Bone marrow (tissue), 2 donors: ENCODE data around the gene ITPR1.
"Not testable (repeated sequence)": the region's sequence is repeated elsewhere in the genome, so short reads cannot be mapped to it uniquely, and the experiment has no call there.

ENCODE experiments used
- DNase-seq, 2 donors: peaks; one replicate each; lab custom pipeline; 2025; lab: John Stamatoyannopoulos, UW

Gene ITPR1

GRCh38 chr3:4758957-4759656 lies 266.0 kb downstream of the ITPR1 start:
- no peak for DNase-seq

DNA sequence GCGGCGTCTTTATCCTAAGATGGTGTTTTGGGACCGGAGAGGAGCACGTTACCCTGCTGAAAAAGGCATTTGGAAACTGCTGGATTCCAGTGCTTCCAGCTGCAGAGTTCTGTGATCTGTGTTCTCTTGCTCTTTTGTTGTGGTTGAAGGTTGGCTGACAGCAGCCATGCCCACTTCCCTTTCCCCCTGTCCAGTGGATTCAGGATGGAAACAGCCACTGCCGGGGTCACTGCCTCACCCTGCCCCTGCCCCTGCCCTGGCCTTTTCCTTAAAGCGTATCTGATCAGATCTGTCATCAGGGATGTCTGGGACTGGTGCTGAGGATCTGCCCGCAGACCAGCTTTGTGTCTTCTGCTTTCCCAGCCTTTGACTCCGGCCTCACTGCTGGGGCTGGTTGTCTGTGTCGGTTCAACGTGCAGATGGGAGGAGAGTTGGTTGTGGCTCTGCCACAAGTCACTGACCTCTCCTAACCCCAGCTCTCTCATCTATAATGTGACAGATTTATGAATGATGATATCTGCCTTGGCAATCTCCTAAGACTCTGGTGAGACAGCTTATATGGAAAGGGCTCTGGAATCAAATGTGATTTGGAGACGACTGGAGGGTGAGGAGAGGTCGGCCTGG lies 266.7 kb downstream of the ITPR1 start:
- DNase-seq = no peak

DNA sequence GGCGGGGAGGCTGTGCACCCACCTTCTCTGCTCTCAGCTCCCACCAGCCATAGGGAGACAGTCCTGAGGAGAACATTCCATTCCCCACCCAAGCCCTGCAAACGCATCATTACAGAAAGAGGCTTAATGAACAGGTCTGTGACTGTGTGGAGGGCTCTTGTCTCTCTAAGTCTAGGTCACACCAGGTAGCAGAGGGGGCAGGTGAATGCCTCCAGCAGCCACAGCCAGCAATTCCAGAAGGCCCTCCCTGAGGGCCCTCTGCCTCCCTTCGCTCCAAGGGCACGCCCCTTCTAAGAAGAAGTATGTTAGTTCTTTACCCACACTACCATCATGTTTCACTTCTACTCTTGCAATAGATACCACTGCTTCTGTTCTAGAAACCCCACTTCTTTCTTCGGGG lies 268.6 kb downstream of the ITPR1 start:
- DNase-seq = no peak

GRCh38 chr3:4762481-4763230 lies 269.5 kb downstream of the ITPR1 start:
- DNase-seq = not testable (repeated sequence)

DNA sequence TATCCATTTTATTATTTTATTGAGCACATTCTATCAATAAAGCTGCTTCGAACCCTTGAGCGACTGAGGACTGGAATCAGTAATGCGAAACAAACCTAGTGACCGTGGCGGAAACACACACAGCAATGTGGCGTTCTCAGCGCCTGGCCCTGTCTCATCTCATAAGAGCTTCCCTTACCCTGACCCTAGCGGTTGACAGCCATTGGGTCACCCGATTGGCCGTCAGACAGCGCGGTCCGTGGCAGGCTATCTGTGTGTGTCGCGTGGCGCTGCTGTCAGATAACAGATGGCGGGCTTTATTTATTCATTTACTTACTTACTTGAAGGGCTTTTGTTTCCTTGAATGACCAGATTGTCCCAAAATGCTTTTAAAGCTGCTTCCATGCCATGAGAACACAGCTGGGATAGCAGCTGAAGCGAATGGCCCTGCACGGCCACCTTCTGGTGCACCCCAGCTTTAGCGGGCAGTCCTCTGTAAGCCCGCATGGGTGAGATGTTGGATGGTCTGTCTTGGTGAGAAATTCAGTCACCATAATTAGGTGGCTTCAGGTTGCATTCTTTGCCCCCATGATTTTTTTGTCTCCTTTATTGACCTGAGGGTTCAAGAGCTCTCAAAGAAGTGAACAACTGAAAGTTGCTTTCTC lies 270.6 kb downstream of the ITPR1 start:
- DNase-seq = no peak

- no peak for DNase-seq
These were observed 272.1 kb downstream of the ITPR1 start for GRCh38 chr3:4765212-4765611.

- DNase-seq = no peak
These were observed 273.1 kb downstream of the ITPR1 start for GRCh38 chr3:4766263-4766662.

- no peak for DNase-seq
These were observed 273.8 kb downstream of the ITPR1 start for GRCh38 chr3:4766716-4767499.

DNA sequence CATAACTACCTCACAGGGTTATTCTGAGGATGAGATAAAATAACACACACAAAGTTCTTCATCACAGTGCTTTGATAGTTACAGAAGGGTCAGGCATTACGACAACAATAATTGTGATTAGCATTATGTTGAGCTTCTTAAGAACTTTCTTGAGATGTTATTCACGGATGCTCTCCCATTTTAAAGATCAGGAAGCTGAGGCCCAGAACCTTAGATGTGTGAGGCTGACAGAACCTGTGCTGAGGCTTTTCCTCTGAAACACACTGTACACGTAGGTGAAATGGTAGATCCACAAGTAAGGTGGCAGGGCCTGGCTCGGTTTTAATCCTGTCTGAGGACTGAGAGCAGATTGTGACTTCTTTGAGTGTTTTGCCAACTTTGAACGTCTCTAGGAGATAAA lies 274.9 kb downstream of the ITPR1 start:
- DNase-seq = no peak

DNA sequence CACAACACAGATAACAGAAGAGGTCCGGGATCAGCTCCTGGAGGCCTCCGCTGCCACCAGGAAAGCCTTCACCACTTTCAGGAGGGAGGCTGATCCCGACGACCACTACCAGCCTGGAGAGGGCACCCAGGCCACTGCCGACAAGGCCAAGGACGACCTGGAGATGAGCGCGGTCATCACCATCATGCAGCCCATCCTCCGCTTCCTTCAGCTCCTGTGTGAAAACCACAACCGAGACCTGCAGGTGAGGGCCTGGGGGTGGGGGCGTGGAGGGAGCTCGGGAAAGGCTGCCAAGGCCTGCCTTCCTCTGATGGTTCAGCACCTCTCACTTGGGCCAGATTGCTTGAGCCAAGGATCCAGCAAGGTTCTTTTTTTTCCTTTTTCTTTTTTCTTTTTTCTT lies 275.4 kb downstream of the ITPR1 start:
- no peak for DNase-seq

DNA sequence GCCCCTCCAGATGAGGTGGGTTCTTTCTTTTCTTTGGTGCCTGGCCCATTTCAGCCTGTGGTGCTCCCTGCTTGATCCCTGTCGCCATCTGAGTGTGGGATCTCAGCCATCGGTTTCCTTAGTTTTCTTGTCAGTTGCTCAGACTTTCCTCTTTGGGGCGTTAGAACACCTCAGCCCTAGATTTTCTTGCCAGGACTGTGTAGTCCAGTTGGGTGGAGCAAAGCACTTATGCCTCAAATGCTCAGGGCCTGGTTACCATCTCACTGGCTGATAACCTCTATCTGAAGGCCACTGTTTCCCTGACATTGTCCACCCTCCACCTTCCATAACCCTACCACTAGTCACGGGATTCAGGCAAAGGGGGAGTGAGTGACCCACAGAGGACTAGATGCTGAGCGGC lies 277.4 kb downstream of the ITPR1 start:
- no peak for DNase-seq

DNA sequence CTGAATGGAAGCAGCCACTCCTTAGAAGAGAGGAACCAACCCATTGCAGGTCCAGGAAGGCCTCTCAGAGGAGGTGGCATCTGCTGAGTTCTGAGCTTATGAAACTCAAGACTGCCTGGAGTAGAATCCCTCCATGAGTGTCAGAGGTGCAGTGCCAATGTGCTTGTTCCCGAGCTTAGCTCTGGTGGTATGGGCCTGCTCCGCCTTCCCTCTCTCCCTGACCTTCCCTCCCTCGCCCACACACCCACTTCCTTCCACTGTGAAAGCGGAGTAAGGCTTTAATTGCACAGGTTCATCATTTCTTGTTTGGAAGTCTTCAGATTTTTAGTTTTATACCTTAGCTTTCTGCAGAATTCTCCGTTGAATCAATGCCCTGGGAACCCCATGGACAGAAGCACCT lies 278.1 kb downstream of the ITPR1 start:
- DNase-seq = no peak

GRCh38 chr3:4772171-4772804 lies 279.1 kb downstream of the ITPR1 start:
- DNase-seq = peak in 1 of 2 donors; percentile 23

DNA sequence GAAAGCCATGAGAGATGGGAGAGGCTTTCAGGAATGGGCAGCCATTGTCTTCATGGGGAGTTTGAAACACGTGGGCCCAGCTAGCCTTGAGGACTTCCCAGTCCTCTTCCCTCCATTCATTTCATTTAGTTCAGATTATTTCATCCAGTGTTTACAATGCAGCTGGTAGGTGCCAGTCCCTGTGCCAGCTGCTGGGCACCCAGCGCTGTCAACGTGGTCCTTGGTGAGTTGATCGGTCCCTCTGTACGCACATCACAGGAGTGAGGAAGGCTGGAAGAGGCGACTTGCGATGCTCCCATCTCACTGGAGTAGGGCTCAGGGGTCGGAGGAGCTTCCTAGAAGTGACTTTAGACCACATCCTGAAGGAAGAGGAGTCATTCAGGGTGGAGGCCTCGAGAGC lies 279.7 kb downstream of the ITPR1 start:
- DNase-seq = no peak

- DNase-seq = no peak
These were observed 280.4 kb downstream of the ITPR1 start for GRCh38 chr3:4773583-4773982.

GRCh38 chr3:4774531-4774930 lies 281.4 kb downstream of the ITPR1 start:
- DNase-seq = no peak

DNA sequence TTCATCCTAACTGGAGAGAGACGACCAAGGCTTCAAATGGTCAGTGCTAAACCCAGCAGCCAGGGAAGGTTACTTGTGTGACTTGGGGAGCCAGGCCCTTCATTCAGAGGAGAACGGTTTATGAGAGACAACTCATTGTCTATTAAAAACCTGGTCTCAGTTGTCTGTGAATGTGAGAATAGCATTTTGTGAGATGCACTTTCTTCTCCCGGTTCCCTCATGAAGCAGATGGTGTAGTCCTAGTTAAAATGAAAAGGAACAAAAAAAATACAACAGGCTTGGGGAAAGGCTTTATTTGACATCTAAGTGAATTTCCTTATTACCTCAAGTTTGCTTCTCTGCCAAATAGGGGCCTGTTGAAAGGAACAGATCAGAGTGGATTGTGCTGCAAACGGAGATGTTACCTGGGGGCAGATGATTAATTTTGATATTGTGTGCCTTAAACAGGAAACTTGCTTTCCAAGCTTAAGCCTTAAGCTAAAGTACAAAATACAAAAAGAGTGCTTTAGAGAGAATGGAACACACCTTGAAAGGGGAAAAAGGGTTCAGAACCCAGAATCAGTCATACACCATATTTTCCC lies 283.3 kb downstream of the ITPR1 start:
- no peak for DNase-seq

GRCh38 chr3:4776980-4777581 lies 283.9 kb downstream of the ITPR1 start:
- no peak for DNase-seq

DNA sequence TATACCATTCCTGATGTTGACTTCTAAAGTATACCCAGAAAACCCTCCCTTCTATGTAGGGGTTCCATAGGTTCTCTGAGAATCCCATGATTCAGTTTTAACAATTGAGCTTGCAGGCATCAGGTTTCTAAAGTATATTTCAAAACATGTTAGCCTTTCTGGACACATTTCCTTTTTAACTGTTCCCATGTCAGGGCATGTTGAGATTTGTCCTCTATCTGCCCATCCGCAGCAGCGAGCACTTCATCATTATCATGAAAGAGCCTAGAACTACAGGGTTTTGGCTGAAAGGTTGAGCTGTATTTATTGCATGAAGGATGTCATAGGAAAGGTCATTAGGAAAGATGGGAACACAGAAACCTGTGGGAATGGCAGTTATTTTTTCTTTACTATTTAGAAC lies 285.0 kb downstream of the ITPR1 start:
- no peak for DNase-seq

- no peak for DNase-seq
These were observed 285.6 kb downstream of the ITPR1 start for GRCh38 chr3:4778740-4779139.

DNA sequence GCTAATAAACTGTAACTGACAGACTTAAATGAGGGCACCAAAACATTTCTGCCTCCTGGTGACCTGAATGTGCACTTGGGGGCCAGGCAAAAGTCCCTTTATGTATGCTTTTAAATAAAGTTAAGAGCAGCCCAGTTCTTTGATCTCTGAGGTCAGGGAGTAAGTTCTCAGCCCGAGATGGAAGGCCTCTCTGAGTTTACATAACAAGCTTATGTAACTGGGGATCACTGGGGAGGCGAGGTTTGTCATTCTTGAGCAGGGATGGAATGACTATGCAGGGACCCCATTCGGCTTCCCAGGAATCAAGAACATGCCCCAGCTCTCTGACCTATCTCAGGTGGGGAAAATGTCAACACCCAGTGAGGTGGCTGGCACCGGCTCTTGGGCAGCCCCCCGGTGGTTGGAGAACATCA lies 287.4 kb downstream of the ITPR1 start:
- no peak for DNase-seq
